Gastrocnemius medialis (tissue), 4 donors: ENCODE results near the gene RAPH1. TPM values are rescaled to one million over a fixed set of nuclear protein-coding genes. Genes with fewer than 3 reads are reported as not detected.

ENCODE experiments used
- ATAC-seq, 2 donors: fragments of 150-250 bp; one replicate each; pipeline ENCODE4 v1.9.1; 2016
- DNase-seq, 2 donors: peaks; one replicate each; pipeline ENCODE4 v3.0.0-alpha.2; 2019
- H3K27ac ChIP-seq, 4 donors: fragments of 200-600 bp; sonication (generic); 1 replicate in 1 of 4; 2 replicates in 3 of 4; pipeline ENCODE4 v1.5.1; 2016 to 2018; ENCODE audit warnings: mild to moderate bottlenecking in 2 of 4, moderate library complexity in 1 of 4
- H3K27me3 ChIP-seq, 3 donors: fragments of 200-600 bp; sonication (generic) in 2 of 3; 1 replicate in 1 of 3; 2 replicates in 2 of 3; pipeline versions ENCODE4 v1.5.1 to v1.6.0; 2016 to 2019; ENCODE audit warnings: mild to moderate bottlenecking in 1 of 3, moderate library complexity in 1 of 3
- H3K36me3 ChIP-seq, 2 donors: fragments of 200-600 bp; sonication (generic) in 1 of 2; one replicate each; pipeline ENCODE4 v1.5.1; 2017 to 2018
- H3K4me1 ChIP-seq, 2 donors: fragments of 200-600 bp; sonication (generic) in 1 of 2; one replicate each; pipeline ENCODE4 v1.5.1; 2016 to 2017; ENCODE audit warnings: mild to moderate bottlenecking in 2 of 2
- H3K4me3 ChIP-seq, 4 donors: fragments of 200-600 bp; sonication (generic) in 3 of 4; 1 replicate in 1 of 4; 2 replicates in 3 of 4; pipeline ENCODE4 v1.5.1; 2016 to 2019; ENCODE audit warnings: mild to moderate bottlenecking in 2 of 4
- H3K9me3 ChIP-seq, 3 donors: fragments of 200-600 bp; sonication (generic) in 2 of 3; 1 replicate in 1 of 3; 2 replicates in 2 of 3; pipeline ENCODE4 v1.5.1; 2016 to 2019
- CTCF ChIP-seq, 5 experiments: fragments of 450-650 bp in 3 of 5; fragments of 200-600 bp in 2 of 5; sonication (generic) in 2 of 5; IDR thresholded peaks in 4 of 5; conservative IDR thresholded peaks in 1 of 5; 1 replicate in 4 of 5; 2 replicates in 1 of 5; pipeline ENCODE4 v1.5.1; 2016 to 2019; ENCODE audit warnings: antibody characterized with exemption in 5 of 5, mild to moderate bottlenecking in 3 of 5, moderate library complexity in 3 of 5
- POLR2A ChIP-seq, 2 donors: fragments of 450-650 bp; IDR thresholded peaks; one replicate each; pipeline ENCODE4 v1.6.1; 2017; ENCODE audit warnings: antibody characterized with exemption in 2 of 2, mild to moderate bottlenecking in 2 of 2, moderate library complexity in 2 of 2
- in situ Hi-C, 4 donors: fragments of 200-750 bp; cut with MboI; loops; one replicate each; pipeline versions ENCODE4 v1.15.0 to v1.8.0; 2017; ENCODE audit warnings: low sequenced_read_pairs in 4 of 4
- intact Hi-C: fragments of 100-400 bp; cut with DNase I; formaldehyde crosslinking; loops from one replicate; pipeline ENCODE4 v1.15.1; 2023; ENCODE audit warnings: low total_unique reads
- total RNA-seq, 4 donors: library from RNA; depleted of rRNA; stranded (reverse); fragments of >200 nt; gene quantifications; one replicate each; pipeline versions ENCODE4 v1.1.0 to v1.2.3, GENCODE V29; 2016

Gene RAPH1
- total RNA-seq, 4 donors from 2014 or later = 17.6 to 29.7 (median 21.7) TPM

GRCh38 chr2:203551778-203552177 is 16.7 kb upstream of the RAPH1 start:
- Histone ChIP-seq H3K36me3 (no peaks in the 10 kb centered on the region), H3K4me1 (no peaks in the 10 kb centered on the region), H3K9me3 (no peaks in the 10 kb centered on the region), H3K27me3 (no peaks in the 10 kb centered on the region), H3K4me3 (no peak overlapping the region), H3K27ac (no peak overlapping the region)
- TF ChIP-seq POLR2A (IDR thresholded peaks at IDR 0.05) = no peak
- TF ChIP-seq CTCF (IDR thresholded peaks at IDR 0.05 in 4 of 5, conservative IDR thresholded peaks at IDR 0.05 in 1 of 5) = no peak
- intact Hi-C loops = no loop called here
- in situ Hi-C loops = no loop called here
- ATAC-seq (no peak), DNase-seq (no peak)

DNA sequence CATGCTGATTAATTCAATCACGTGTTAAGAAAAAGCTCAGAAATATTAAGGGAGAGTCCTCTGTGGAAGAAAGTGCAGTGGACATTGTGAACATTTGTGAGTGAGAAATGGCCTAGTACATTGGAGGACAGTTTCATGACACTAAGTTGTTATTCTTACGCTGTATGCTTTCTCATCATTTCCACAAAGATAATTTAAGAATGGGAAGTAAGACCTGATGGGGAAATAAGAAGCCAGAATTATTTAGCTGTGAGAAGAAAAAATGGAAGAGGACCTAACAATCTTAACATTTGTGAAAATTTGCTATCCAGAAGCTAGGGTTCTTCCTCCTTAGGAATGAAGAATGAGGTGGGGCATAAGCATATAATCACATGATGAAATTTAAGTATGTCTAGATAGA is 15.2 kb upstream of the RAPH1 start:
- in situ Hi-C loops (no loop called here), intact Hi-C loops (no loop called here)
- ATAC-seq (no peak), DNase-seq (no peak)
- H3K27ac ChIP-seq = no peak overlapping the region
- H3K9me3 ChIP-seq = no peaks in the 10 kb centered on the region
- no peaks in the 10 kb centered on the region for H3K27me3 ChIP-seq
- H3K4me1 ChIP-seq = no peaks in the 10 kb centered on the region
- TF ChIP-seq POLR2A (IDR thresholded peaks at IDR 0.05) = no peak
- no peak for TF ChIP-seq CTCF (IDR thresholded peaks at IDR 0.05 in 4 of 5, conservative IDR thresholded peaks at IDR 0.05 in 1 of 5)
- H3K4me3 ChIP-seq = no peak overlapping the region
- no peaks in the 10 kb centered on the region for H3K36me3 ChIP-seq

GRCh38 chr2:203549406-203549805 is 14.3 kb upstream of the RAPH1 start:
- in situ Hi-C loops = no loop called here
- Histone ChIP-seq H3K27ac (no peak overlapping the region), H3K27me3 (no peaks in the 10 kb centered on the region), H3K4me1 (no peaks in the 10 kb centered on the region), H3K36me3 (no peaks in the 10 kb centered on the region), H3K4me3 (no peak overlapping the region), H3K9me3 (no peaks in the 10 kb centered on the region)
- DNase-seq (no peak), ATAC-seq (no peak)
- intact Hi-C loops = no loop called here
- no peak for TF ChIP-seq POLR2A (IDR thresholded peaks at IDR 0.05)
- TF ChIP-seq CTCF (IDR thresholded peaks at IDR 0.05 in 4 of 5, conservative IDR thresholded peaks at IDR 0.05 in 1 of 5) = no peak

DNA sequence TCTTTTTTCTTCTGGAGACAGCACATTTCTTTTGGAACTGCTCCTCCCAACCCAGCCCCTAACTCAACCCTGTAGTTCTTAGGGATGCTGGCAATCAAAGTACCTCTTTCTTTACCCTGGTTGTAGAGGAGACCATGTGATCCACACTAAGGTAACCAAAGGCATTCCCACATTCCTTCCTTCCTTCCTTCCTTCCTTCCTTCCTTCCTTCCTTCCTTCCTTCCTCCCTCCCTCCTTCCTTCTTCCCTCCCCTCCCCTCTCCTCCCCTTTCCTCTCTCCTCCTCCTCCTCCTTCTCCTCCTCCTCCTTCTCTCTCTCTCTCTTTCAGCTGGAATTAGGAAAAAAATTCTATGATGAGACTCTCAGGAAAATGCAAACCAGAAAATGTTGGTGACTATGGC is 13.8 kb upstream of the RAPH1 start:
- no peak overlapping the region for H3K27ac ChIP-seq
- no peak for ATAC-seq
- H3K36me3 ChIP-seq = no peaks in the 10 kb centered on the region
- in situ Hi-C loops (no loop called here), intact Hi-C loops (no loop called here)
- no peak for DNase-seq
- no peaks in the 10 kb centered on the region for H3K4me1 ChIP-seq
- no peak overlapping the region for H3K4me3 ChIP-seq
- H3K27me3 ChIP-seq = no peaks in the 10 kb centered on the region
- no peaks in the 10 kb centered on the region for H3K9me3 ChIP-seq
- TF ChIP-seq POLR2A (IDR thresholded peaks at IDR 0.05) (no peak), CTCF (IDR thresholded peaks at IDR 0.05 in 4 of 5, conservative IDR thresholded peaks at IDR 0.05 in 1 of 5) (no peak)

DNA sequence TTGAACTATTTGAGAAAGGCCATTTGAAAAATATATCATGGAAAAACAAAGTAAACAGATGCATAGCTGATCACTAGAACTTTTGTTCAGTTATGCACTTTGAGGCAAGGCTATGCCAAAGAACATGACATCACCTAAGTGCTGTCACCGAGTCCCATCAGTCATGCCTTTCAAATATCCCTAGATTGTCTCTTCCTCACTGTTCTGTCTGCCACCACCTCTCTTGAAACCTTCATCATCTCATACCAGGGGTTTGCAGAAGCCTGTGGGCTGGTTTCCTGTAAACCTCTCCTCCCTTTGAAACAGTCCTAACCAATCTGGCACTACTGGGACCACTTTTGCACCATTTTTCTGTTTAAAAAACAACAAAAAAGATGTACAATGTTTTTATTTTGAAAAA is 12.3 kb upstream of the RAPH1 start:
- ATAC-seq (no peak), DNase-seq (no peak)
- intact Hi-C loops (no loop called here), in situ Hi-C loops (no loop called here)
- Histone ChIP-seq H3K4me1 (no peaks in the 10 kb centered on the region), H3K9me3 (no peaks in the 10 kb centered on the region), H3K27ac (no peak overlapping the region), H3K36me3 (no peaks in the 10 kb centered on the region), H3K4me3 (no peak overlapping the region), H3K27me3 (no peaks in the 10 kb centered on the region)
- TF ChIP-seq POLR2A (IDR thresholded peaks at IDR 0.05) (no peak), CTCF (IDR thresholded peaks at IDR 0.05 in 4 of 5, conservative IDR thresholded peaks at IDR 0.05 in 1 of 5) (no peak)
